ENCODE data around the gene NUDCD2.
"Not testable (repeated sequence)": the region's sequence is repeated elsewhere in the genome, so short reads cannot be mapped to it uniquely, and the experiment has no call there.

The NUDCD2 gene

GRCh38 chr5:163437309-163438182 is 22.4 kb downstream of the NUDCD2 start, which contains the start of gene CCNG1:
Gene CCNG1, plus strand, starts transcription at chr5:163437595. Its CDS starts 1,662 bp downstream, at chr5:163439257.
- Mint-ChIP-seq H3K27ac (ENCODE audit: low read depth) (peak within 1 kb of the TSS; percentile 92), H3K4me3 (peak within 1 kb of the TSS; percentile 87), H3K36me3 (ENCODE audit: insufficient read depth) (peaks cover 17% of the 10 kb centered on the region), H3K9me3 (no peaks in the 10 kb centered on the region), H3K4me1 (peaks cover 38% of the 10 kb centered on the region), H3K27me3 (no peaks in the 10 kb centered on the region)
- ATAC-seq (replicated peaks; ENCODE audit: extremely low read depth, poor library complexity, severe bottlenecking) (peak; percentile 96), DNase-seq (ENCODE audit: low spot score in 2 of 2) (peak; percentile 77 to 78)

GRCh38 chr5:163437011-163437308 is 22.9 kb downstream of the NUDCD2 start:
- Mint-ChIP-seq H3K4me1 (peaks cover 38% of the 10 kb centered on the region), H3K36me3 (ENCODE audit: insufficient read depth) (peaks cover 12% of the 10 kb centered on the region)

GRCh38 chr5:163436515-163436914 is 23.4 kb downstream of the NUDCD2 start:
- DNase-seq (ENCODE audit: low spot score in 2 of 2) (no peak), ATAC-seq (replicated peaks; ENCODE audit: extremely low read depth, poor library complexity, severe bottlenecking) (no peak)
- Mint-ChIP-seq H3K4me1 (peaks cover 38% of the 10 kb centered on the region), H3K9me3 (no peaks in the 10 kb centered on the region), H3K36me3 (ENCODE audit: insufficient read depth) (peaks cover 12% of the 10 kb centered on the region), H3K27me3 (no peaks in the 10 kb centered on the region), H3K4me3 (peak overlapping the region; percentile 87), H3K27ac (ENCODE audit: low read depth) (peak overlapping the region; percentile 92)

More at GRCh38 chr5:163437011-163437308, 22.9 kb downstream of the NUDCD2 start:
- DNase-seq (ENCODE audit: low spot score in 2 of 2) = no peak
- no peaks in the 10 kb centered on the region for H3K9me3 Mint-ChIP-seq
- H3K27ac Mint-ChIP-seq (ENCODE audit: low read depth) = peak overlapping the region; percentile 92
- no peak for ATAC-seq (replicated peaks; ENCODE audit: extremely low read depth, poor library complexity, severe bottlenecking)
- peak overlapping the region; percentile 87 for H3K4me3 Mint-ChIP-seq
- no peaks in the 10 kb centered on the region for H3K27me3 Mint-ChIP-seq

- H3K9me3 Mint-ChIP-seq = no peaks in the 10 kb centered on the region
- no peak for ATAC-seq (replicated peaks; ENCODE audit: extremely low read depth, poor library complexity, severe bottlenecking)
- H3K36me3 Mint-ChIP-seq (ENCODE audit: insufficient read depth) = peaks cover 4% of the 10 kb centered on the region
- DNase-seq (ENCODE audit: low spot score in 2 of 2) = no peak
- no peak overlapping the region for H3K4me3 Mint-ChIP-seq
- H3K27ac Mint-ChIP-seq (ENCODE audit: low read depth) = no peak overlapping the region
- H3K27me3 Mint-ChIP-seq = no peaks in the 10 kb centered on the region
- H3K4me1 Mint-ChIP-seq = peaks cover 27% of the 10 kb centered on the region
Measured at GRCh38 chr5:163434401-163434866, 25.5 kb downstream of the NUDCD2 start.

GRCh38 chr5:163433271-163433670 is 26.6 kb downstream of the NUDCD2 start:
- no peak for ATAC-seq (replicated peaks; ENCODE audit: extremely low read depth, poor library complexity, severe bottlenecking)
- Mint-ChIP-seq H3K9me3 (no peaks in the 10 kb centered on the region), H3K4me3 (no peak overlapping the region), H3K4me1 (peaks cover 15% of the 10 kb centered on the region), H3K36me3 (ENCODE audit: insufficient read depth) (peaks cover 4% of the 10 kb centered on the region), H3K27me3 (no peaks in the 10 kb centered on the region), H3K27ac (ENCODE audit: low read depth) (no peak overlapping the region)
- no peak for DNase-seq (ENCODE audit: low spot score in 2 of 2)

- no peak overlapping the region for H3K4me3 Mint-ChIP-seq
- no peak for ATAC-seq (replicated peaks; ENCODE audit: extremely low read depth, poor library complexity, severe bottlenecking)
Measured at GRCh38 chr5:163432544-163432943, 27.4 kb downstream of the NUDCD2 start.

GRCh38 chr5:163426128-163426527 is 33.8 kb downstream of the NUDCD2 start:
- H3K4me3 Mint-ChIP-seq; H3K9me3 Mint-ChIP-seq; H3K27ac Mint-ChIP-seq (ENCODE audit: low read depth); DNase-seq (ENCODE audit: low spot score in 2 of 2); ATAC-seq (replicated peaks; ENCODE audit: extremely low read depth, poor library complexity, severe bottlenecking); H3K36me3 Mint-ChIP-seq (ENCODE audit: insufficient read depth); H3K4me1 Mint-ChIP-seq: not testable (repeated sequence)
- H3K27me3 Mint-ChIP-seq = peaks cover 23% of the 10 kb centered on the region

More at GRCh38 chr5:163432544-163432943, 27.4 kb downstream of the NUDCD2 start:
- DNase-seq (ENCODE audit: low spot score in 2 of 2) = no peak
- Mint-ChIP-seq H3K27me3 (no peaks in the 10 kb centered on the region), H3K9me3 (no peaks in the 10 kb centered on the region), H3K36me3 (ENCODE audit: insufficient read depth) (peaks cover 2% of the 10 kb centered on the region), H3K4me1 (peaks cover 11% of the 10 kb centered on the region), H3K27ac (ENCODE audit: low read depth) (no peak overlapping the region)

GRCh38 chr5:163424836-163425235 is 35.1 kb downstream of the NUDCD2 start:
- peaks cover 6% of the 10 kb centered on the region for H3K4me1 Mint-ChIP-seq
- ATAC-seq (replicated peaks; ENCODE audit: extremely low read depth, poor library complexity, severe bottlenecking) (no peak), DNase-seq (ENCODE audit: low spot score in 2 of 2) (no peak)
- no peaks in the 10 kb centered on the region for H3K9me3 Mint-ChIP-seq
- H3K4me3 Mint-ChIP-seq = no peak overlapping the region
- H3K27ac Mint-ChIP-seq (ENCODE audit: low read depth) = no peak overlapping the region
- peaks cover 25% of the 10 kb centered on the region for H3K27me3 Mint-ChIP-seq
- H3K36me3 Mint-ChIP-seq (ENCODE audit: insufficient read depth) = no peaks in the 10 kb centered on the region

- not testable (repeated sequence) for H3K9me3 Mint-ChIP-seq; H3K27ac Mint-ChIP-seq (ENCODE audit: low read depth); H3K4me3 Mint-ChIP-seq; H3K36me3 Mint-ChIP-seq (ENCODE audit: insufficient read depth); H3K4me1 Mint-ChIP-seq; DNase-seq (ENCODE audit: low spot score in 2 of 2); ATAC-seq (replicated peaks; ENCODE audit: extremely low read depth, poor library complexity, severe bottlenecking)
- H3K27me3 Mint-ChIP-seq = peaks cover 73% of the 10 kb centered on the region
Measured at GRCh38 chr5:163415673-163416072, 44.2 kb downstream of the NUDCD2 start.

- Mint-ChIP-seq H3K9me3 (no peaks in the 10 kb centered on the region), H3K4me1 (no peaks in the 10 kb centered on the region), H3K27ac (ENCODE audit: low read depth) (no peak overlapping the region), H3K36me3 (ENCODE audit: insufficient read depth) (no peaks in the 10 kb centered on the region), H3K27me3 (peaks cover 35% of the 10 kb centered on the region), H3K4me3 (no peak overlapping the region)
- ATAC-seq (replicated peaks; ENCODE audit: extremely low read depth, poor library complexity, severe bottlenecking) (no peak), DNase-seq (ENCODE audit: low spot score in 2 of 2) (no peak)
Measured at GRCh38 chr5:163410505-163410904, 49.4 kb downstream of the NUDCD2 start.

GRCh38 chr5:163409384-163409783 is 50.5 kb downstream of the NUDCD2 start:
- H3K27me3 Mint-ChIP-seq = peaks cover 23% of the 10 kb centered on the region
- ATAC-seq (replicated peaks; ENCODE audit: extremely low read depth, poor library complexity, severe bottlenecking) = no peak
- H3K36me3 Mint-ChIP-seq (ENCODE audit: insufficient read depth) = no peaks in the 10 kb centered on the region
- DNase-seq (ENCODE audit: low spot score in 2 of 2) = no peak
- H3K27ac Mint-ChIP-seq (ENCODE audit: low read depth) = no peak overlapping the region
- no peaks in the 10 kb centered on the region for H3K9me3 Mint-ChIP-seq
- H3K4me1 Mint-ChIP-seq = no peaks in the 10 kb centered on the region
- no peak overlapping the region for H3K4me3 Mint-ChIP-seq

- no peaks in the 10 kb centered on the region for H3K36me3 Mint-ChIP-seq (ENCODE audit: insufficient read depth)
- H3K27me3 Mint-ChIP-seq = peaks cover 16% of the 10 kb centered on the region
- ATAC-seq (replicated peaks; ENCODE audit: extremely low read depth, poor library complexity, severe bottlenecking) (peak; percentile 83), DNase-seq (ENCODE audit: low spot score in 2 of 2) (peak; percentile 39 to 46)
- no peaks in the 10 kb centered on the region for H3K9me3 Mint-ChIP-seq
- no peaks in the 10 kb centered on the region for H3K4me1 Mint-ChIP-seq
- no peak overlapping the region for H3K4me3 Mint-ChIP-seq
- H3K27ac Mint-ChIP-seq (ENCODE audit: low read depth) = no peak overlapping the region
Measured at GRCh38 chr5:163408311-163408923, 51.5 kb downstream of the NUDCD2 start.

Measured in central memory CD8-positive, alpha-beta T cell (primary cell).